IMR-90 (cell line): Measurements from ENCODE around the gene COX7A2L. TPM values are rescaled to one million over a fixed set of nuclear protein-coding genes. Genes with fewer than 3 reads are reported as not detected.

ENCODE experiments used
- ATAC-seq: fragments of 200-7000 bp; cut with Tn5 transposase; 2 replicates; pipeline ENCODE4 v1.9.1; 2020; ENCODE audit warnings: low read depth, mild to moderate bottlenecking, moderate library complexity
- BruUV-seq: library from RNA; stranded (reverse); fragments of 400-500 nt; replicated peaks from 2 replicates; lab custom pipeline; 2021; lab: Mats Ljungman, UMichigan
- CTCF ChIA-PET: fragments of 300-600 bp; formaldehyde crosslinking; extraction: SDS; loops from one replicate; lab custom pipeline; 2021; ENCODE audit warnings: antibody characterized with exemption; lab: Yijun Ruan, JAX
- POLR2A ChIA-PET: fragments of 300-600 bp; sonication (Branson Sonifier 250); formaldehyde crosslinking; loops from one replicate; lab custom pipeline; 2022; ENCODE audit warnings: antibody characterized with exemption; ENCODE audit not compliant: unreplicated experiment; lab: Charles Lee
- DNase-seq: peaks from one replicate; pipeline ENCODE4 v3.0.0; 2013
- H2AFZ ChIP-seq: replicated peaks from 2 replicates; pipeline ENCODE3; 2013; ENCODE audit warnings: low read length, mild to moderate bottlenecking; ENCODE audit not compliant: poor library complexity
- H2AK5ac ChIP-seq: 2 replicates; pipeline ENCODE4 v1.6.1; 2013; ENCODE audit warnings: low read depth, low read length, inconsistent platforms
- H2AK9ac ChIP-seq: replicated peaks from 2 replicates; pipeline ENCODE3; 2013; ENCODE audit warnings: mild to moderate bottlenecking, low read depth, low read length, moderate library complexity; ENCODE audit not compliant: poor library complexity
- H2BK120ac ChIP-seq: 2 replicates; pipeline ENCODE4 v1.6.1; 2013; ENCODE audit warnings: low read depth, low read length, inconsistent platforms
- H2BK15ac ChIP-seq: 3 replicates; pipeline ENCODE4 v1.6.1; 2013; ENCODE audit warnings: low read depth, low read length, inconsistent platforms
- H2BK20ac ChIP-seq: 2 replicates; pipeline ENCODE4 v1.6.1; 2013; ENCODE audit warnings: low read depth, mild to moderate bottlenecking, inconsistent platforms, low read length, moderate library complexity
- H2BK5ac ChIP-seq: 2 replicates; pipeline ENCODE4 v1.6.1; 2013; ENCODE audit warnings: mild to moderate bottlenecking, low read depth, low read length, inconsistent platforms; ENCODE audit not compliant: poor library complexity, severe bottlenecking
- H3K14ac ChIP-seq: replicated peaks from 2 replicates; pipeline ENCODE4 v1.6.1; 2013; ENCODE audit warnings: low read depth, low read length, inconsistent platforms
- H3K18ac ChIP-seq: 2 replicates; pipeline ENCODE4 v1.6.1; 2013; ENCODE audit warnings: low read depth, low read length, control low read depth
- H3K23ac ChIP-seq: 2 replicates; pipeline ENCODE4 v1.6.1; 2013; ENCODE audit warnings: low read depth, low read length, inconsistent platforms
- H3K27ac ChIP-seq: 2 replicates; pipeline ENCODE4 v1.5.1; 2013; ENCODE audit warnings: mild to moderate bottlenecking, control low read depth, low read length; ENCODE audit not compliant: insufficient read depth
- H3K27me3 ChIP-seq: 2 replicates; pipeline ENCODE4 v1.6.1; 2013; ENCODE audit warnings: low read length; ENCODE audit not compliant: control insufficient read depth, insufficient read depth
- H3K36me3 ChIP-seq: 2 replicates; pipeline ENCODE4 v1.6.1; 2013; ENCODE audit warnings: low read length, mixed read lengths; ENCODE audit not compliant: control insufficient read depth, insufficient read depth
- H3K4ac ChIP-seq: 2 replicates; pipeline ENCODE4 v1.6.1; 2013; ENCODE audit warnings: low read depth, low read length, inconsistent platforms
- H3K4me1 ChIP-seq: 2 replicates; pipeline ENCODE4 v1.6.1; 2013; ENCODE audit warnings: low read length, mixed read lengths; ENCODE audit not compliant: control insufficient read depth, insufficient read depth
- H3K4me2 ChIP-seq: 2 replicates; pipeline ENCODE4 v1.6.1; 2013; ENCODE audit warnings: low read depth, mild to moderate bottlenecking, control low read depth, low read length, moderate library complexity
- H3K4me3 ChIP-seq: 2 replicates; pipeline ENCODE4 v1.5.1; 2013; ENCODE audit warnings: low read depth, mild to moderate bottlenecking, control low read depth, low read length, moderate library complexity; ENCODE audit not compliant: insufficient read depth
- H3K56ac ChIP-seq: 2 replicates; pipeline ENCODE4 v1.6.1; 2013; ENCODE audit warnings: low read length, inconsistent platforms; ENCODE audit not compliant: insufficient read depth; ENCODE audit errors: extremely low read depth
- H3K79me1 ChIP-seq, 2 experiments: 2 replicates each; pipeline ENCODE4 v1.6.1; 2013; ENCODE audit warnings: low read length in 2 of 2, inconsistent platforms in 1 of 2, low read depth in 1 of 2
- H3K9ac ChIP-seq: 2 replicates; pipeline ENCODE4 v1.6.1; 2013; ENCODE audit warnings: low read depth, low read length, control low read depth
- H3K9me1 ChIP-seq: 2 replicates; pipeline ENCODE4 v1.6.1; 2013; ENCODE audit warnings: low read length, inconsistent platforms; ENCODE audit not compliant: insufficient read depth
- H3K9me3 ChIP-seq: 2 replicates; pipeline ENCODE4 v1.6.1; 2013; ENCODE audit warnings: low read length; ENCODE audit not compliant: control insufficient read depth, insufficient read depth
- H4K20me1 ChIP-seq: 2 replicates; pipeline ENCODE4 v1.6.1; 2013; ENCODE audit warnings: low read length, inconsistent platforms; ENCODE audit not compliant: insufficient read depth
- H4K5ac ChIP-seq: 2 replicates; pipeline ENCODE4 v1.6.1; 2013; ENCODE audit warnings: mild to moderate bottlenecking, low read depth, low read length, control low read depth
- H4K8ac ChIP-seq, 2 experiments: 2 replicates each; pipeline ENCODE4 v1.6.1; 2013; ENCODE audit warnings: low read depth in 2 of 2, low read length in 2 of 2, control low read depth in 1 of 2, inconsistent platforms in 1 of 2
- H4K91ac ChIP-seq: 2 replicates; pipeline ENCODE4 v1.6.1; 2013; ENCODE audit warnings: low read depth, low read length, inconsistent platforms; ENCODE audit not compliant: insufficient read depth
- CHD1 ChIP-seq: IDR thresholded peaks from 2 replicates; pipeline ENCODE4 v1.6.1; 2012; ENCODE audit warnings: low read depth, low read length, improper control_type of control experiment
- MAFK ChIP-seq: IDR thresholded peaks from 2 replicates; pipeline ENCODE4 v1.6.1; 2012; ENCODE audit warnings: low read depth, low read length, improper control_type of control experiment
- MAZ ChIP-seq: IDR thresholded peaks from 2 replicates; pipeline ENCODE4 v1.6.1; 2012; ENCODE audit warnings: low read depth, mild to moderate bottlenecking, low read length, improper control_type of control experiment, moderate library complexity, borderline replicate concordance
- MXI1 ChIP-seq: IDR thresholded peaks from 2 replicates; pipeline ENCODE4 v1.6.1; 2012; ENCODE audit warnings: low read depth, mild to moderate bottlenecking, low read length, moderate library complexity, borderline replicate concordance
- NFE2L2 ChIP-seq: fragments of 150-350 bp; IDR thresholded peaks from 2 replicates; pipeline ENCODE4 v1.6.1; 2016; ENCODE audit warnings: low read depth, mild to moderate bottlenecking, low read length
- POLR2A ChIP-seq: IDR thresholded peaks from 2 replicates; pipeline ENCODE4 v1.6.1; 2012; ENCODE audit warnings: mild to moderate bottlenecking, low read depth, low read length
- RAD21 ChIP-seq: IDR thresholded peaks from 2 replicates; pipeline ENCODE4 v1.6.1; 2012; ENCODE audit warnings: low read length, improper control_type of control experiment
- RFX5 ChIP-seq: IDR thresholded peaks from 2 replicates; pipeline ENCODE4 v1.8.0; 2012; ENCODE audit warnings: low read depth, mild to moderate bottlenecking, low read length, moderate library complexity
- WGBS, 2 experiments: methylation state at CpG; one replicate each; pipeline versions ENCODE4 v1.1.5 to v1.1.7; 2013; ENCODE audit warnings: missing lambda C conversion rate in 2 of 2; ENCODE audit not compliant: insufficient read length in 1 of 2; ENCODE audit errors: extremely low coverage in 2 of 2; 5-methylcytosine and 5-hydroxymethylcytosine counted together
- dilution Hi-C: fragments of 300-500 bp; cut with HindIII; formaldehyde crosslinking; loops from one replicate; pipeline ENCODE4 v1.14.3; 2018; ENCODE audit warnings: low sequenced_read_pairs; ENCODE audit not compliant: unreplicated experiment
- in situ Hi-C: fragments of 300-500 bp; cut with MboI; formaldehyde crosslinking; loops from 3 replicates; pipeline ENCODE4 v1.14.3; 2019; ENCODE audit warnings: low sequenced_read_pairs, inconsistent platforms, mixed read lengths
- intact Hi-C: fragments of 100-400 bp; cut with micrococcal nuclease; formaldehyde crosslinking; loops from 2 replicates; pipeline ENCODE4 v1.10.0; 2022
- polyA plus RNA-seq, 3 experiments: library from polyadenylated mRNA; depleted of rRNA; stranded (reverse); fragments of >200 nt; gene quantifications; 2 replicates each; pipeline ENCODE4 v1.2.3, GENCODE V29; 2012; ENCODE audit warnings: low replicate concordance in 1 of 3
- total RNA-seq: library from RNA; depleted of rRNA; stranded (reverse); fragments of >200 nt; gene quantifications from 2 replicates; pipeline ENCODE4 v1.2.3, GENCODE V29; 2012
- TF ChIP-seq, protein P1 (sequence below): conservative IDR thresholded peaks from 2 replicates; pipeline ENCODE4 v1.5.1; 2012; ENCODE audit warnings: mild to moderate bottlenecking, low read depth, low read length, improper control_type of control experiment
- TF ChIP-seq, protein P2 (sequence below): fragments of 150-350 bp; IDR thresholded peaks from 2 replicates; pipeline ENCODE4 v1.6.1; 2016; ENCODE audit warnings: low read depth, mild to moderate bottlenecking, low read length, moderate library complexity, borderline replicate concordance

COX7A2L gene
- total and polyA plus RNA-seq, 2 of the 4 experiments (the other 2 are of a cell fraction) = 123 to 132 TPM

DNA sequence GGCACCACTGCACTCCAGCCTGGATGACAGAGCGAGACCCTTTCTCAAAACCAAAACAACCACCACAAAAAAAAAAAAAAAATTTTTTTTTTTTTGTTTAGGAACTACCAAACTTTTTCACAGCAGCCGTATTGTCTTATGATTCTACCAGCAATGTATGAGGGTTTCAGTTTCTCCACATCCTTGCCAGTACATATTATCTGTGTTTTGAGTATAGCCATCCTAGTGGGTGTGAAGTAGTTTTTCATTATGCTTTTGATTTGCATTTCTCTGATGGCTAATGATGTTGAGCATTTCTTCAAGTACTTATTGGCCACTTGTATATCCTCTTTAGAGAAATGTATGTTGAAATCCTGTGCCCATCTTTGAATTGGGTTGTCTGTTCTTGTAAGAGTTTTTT is 51.7 kb downstream of the COX7A2L start:
- Histone ChIP-seq H3K14ac (no peak overlapping the region), H4K91ac (no peak overlapping the region), H3K9me3 (no peaks in the 10 kb centered on the region), H4K20me1 (no peaks in the 10 kb centered on the region), H2AK9ac (no peak overlapping the region), H2BK20ac (no peak overlapping the region), H3K79me1 (no peaks in the 10 kb centered on the region), H2AFZ (no peak overlapping the region), H3K9me1 (0 out of 2 replicates have a peak, but pooled peaks cover 4% of the 10 kb centered on the region), H2BK5ac (no peak overlapping the region), H3K4me3 (no peak overlapping the region), H3K18ac (no peak overlapping the region), H3K9ac (no peak overlapping the region), H3K4me1 (no peaks in the 10 kb centered on the region), H2AK5ac (no peak overlapping the region), H3K4ac (no peak overlapping the region), H3K23ac (no peak overlapping the region), H3K27ac (no peak overlapping the region), H3K36me3 (peaks cover 13% of the 10 kb centered on the region), H2BK15ac (no peak overlapping the region), H4K5ac (no peak overlapping the region), H3K27me3 (no peaks in the 10 kb centered on the region), H3K56ac (no peak overlapping the region), H2BK120ac (no peak overlapping the region), H4K8ac (no peak overlapping the region), H3K4me2 (no peak overlapping the region)
- ChIA-PET CTCF (interaction anchor here (0.5 kb wide), 1 partner anchor 178 kb away, joined by 3 read pairs; no protein-coding TSS in a partner anchor), POLR2A (interaction anchor here (0.6 to 0.7 kb wide), 2 partner anchors 173 to 358 kb away, joined by 6 to 11 read pairs; no protein-coding TSS in a partner anchor)
- BruUV-seq = no TSS peak
- WGBS, 2 experiments = no CpG with 5 or more reads among the region's 2 CpGs
- TF ChIP-seq RFX5 (no peak), POLR2A (no peak), MXI1 (no peak), NFE2L2 (no peak), RAD21 (no peak), CHD1 (no peak), MAFK (no peak), MAZ (no peak)
- TF ChIP-seq, protein P1, sequence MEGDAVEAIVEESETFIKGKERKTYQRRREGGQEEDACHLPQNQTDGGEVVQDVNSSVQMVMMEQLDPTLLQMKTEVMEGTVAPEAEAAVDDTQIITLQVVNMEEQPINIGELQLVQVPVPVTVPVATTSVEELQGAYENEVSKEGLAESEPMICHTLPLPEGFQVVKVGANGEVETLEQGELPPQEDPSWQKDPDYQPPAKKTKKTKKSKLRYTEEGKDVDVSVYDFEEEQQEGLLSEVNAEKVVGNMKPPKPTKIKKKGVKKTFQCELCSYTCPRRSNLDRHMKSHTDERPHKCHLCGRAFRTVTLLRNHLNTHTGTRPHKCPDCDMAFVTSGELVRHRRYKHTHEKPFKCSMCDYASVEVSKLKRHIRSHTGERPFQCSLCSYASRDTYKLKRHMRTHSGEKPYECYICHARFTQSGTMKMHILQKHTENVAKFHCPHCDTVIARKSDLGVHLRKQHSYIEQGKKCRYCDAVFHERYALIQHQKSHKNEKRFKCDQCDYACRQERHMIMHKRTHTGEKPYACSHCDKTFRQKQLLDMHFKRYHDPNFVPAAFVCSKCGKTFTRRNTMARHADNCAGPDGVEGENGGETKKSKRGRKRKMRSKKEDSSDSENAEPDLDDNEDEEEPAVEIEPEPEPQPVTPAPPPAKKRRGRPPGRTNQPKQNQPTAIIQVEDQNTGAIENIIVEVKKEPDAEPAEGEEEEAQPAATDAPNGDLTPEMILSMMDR = no peak
- TF ChIP-seq, protein P2, sequence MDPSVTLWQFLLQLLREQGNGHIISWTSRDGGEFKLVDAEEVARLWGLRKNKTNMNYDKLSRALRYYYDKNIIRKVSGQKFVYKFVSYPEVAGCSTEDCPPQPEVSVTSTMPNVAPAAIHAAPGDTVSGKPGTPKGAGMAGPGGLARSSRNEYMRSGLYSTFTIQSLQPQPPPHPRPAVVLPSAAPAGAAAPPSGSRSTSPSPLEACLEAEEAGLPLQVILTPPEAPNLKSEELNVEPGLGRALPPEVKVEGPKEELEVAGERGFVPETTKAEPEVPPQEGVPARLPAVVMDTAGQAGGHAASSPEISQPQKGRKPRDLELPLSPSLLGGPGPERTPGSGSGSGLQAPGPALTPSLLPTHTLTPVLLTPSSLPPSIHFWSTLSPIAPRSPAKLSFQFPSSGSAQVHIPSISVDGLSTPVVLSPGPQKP = no peak
- intact Hi-C loops = no loop called here
- ATAC-seq = no peak
- dilution Hi-C loops = no loop called here
- in situ Hi-C loops = no loop called here
- DNase-seq = no peak
